Heart right ventricle (tissue), 16 donors: ENCODE results near the gene CACNA2D1. TPM values are rescaled to one million over a fixed set of nuclear protein-coding genes. Genes with fewer than 3 reads are reported as not detected.

ENCODE experiments used
- ATAC-seq, 8 donors: fragments of 200-7000 bp; cut with Tn5 transposase; one replicate each; pipeline ENCODE4 v1.9.1; 2020; ENCODE audit warnings: mild to moderate bottlenecking in 8 of 8, moderate library complexity in 8 of 8, moderate number of reproducible peaks in 1 of 8
- DNase-seq, 2 donors: peaks; one replicate each; pipeline ENCODE4 v3.0.0-alpha.2; 2020
- H3K27ac ChIP-seq, 10 donors: fragments of 200-600 bp; sonication (generic) in 2 of 10; one replicate each; pipeline versions ENCODE4 v1.5.0 to v1.8.0; 2020 to 2022; ENCODE audit warnings: mild to moderate bottlenecking in 3 of 10
- H3K27me3 ChIP-seq, 7 donors: fragments of 200-600 bp; one replicate each; pipeline ENCODE4 v1.8.0; 2021 to 2022; ENCODE audit warnings: mild to moderate bottlenecking in 2 of 7
- H3K36me3 ChIP-seq, 9 donors: fragments of 200-600 bp; sonication (generic) in 1 of 9; one replicate each; pipeline versions ENCODE4 v1.5.0 to v1.8.0; 2020 to 2022; ENCODE audit warnings: mild to moderate bottlenecking in 2 of 9
- H3K4me1 ChIP-seq, 9 donors: fragments of 200-600 bp; sonication (generic) in 1 of 9; one replicate each; pipeline versions ENCODE4 v1.5.0 to v1.8.0; 2020 to 2022; ENCODE audit warnings: mild to moderate bottlenecking in 4 of 9
- H3K4me3 ChIP-seq, 10 donors: fragments of 200-600 bp; sonication (generic) in 2 of 10; one replicate each; pipeline versions ENCODE4 v1.5.0 to v1.8.0; 2020 to 2022; ENCODE audit warnings: mild to moderate bottlenecking in 7 of 10, moderate library complexity in 2 of 10
- H3K9me3 ChIP-seq, 11 donors: fragments of 200-600 bp in 10 of 11; sonication (generic) in 2 of 11; one replicate each; pipeline versions ENCODE4 v1.5.0 to v1.8.0; 2013 to 2022; ENCODE audit warnings: mild to moderate bottlenecking in 2 of 11, control low read depth in 1 of 11, moderate library complexity in 1 of 11
- CTCF ChIP-seq, 9 donors: fragments of 200-600 bp; sonication (generic) in 2 of 9; IDR thresholded peaks; one replicate each; pipeline versions ENCODE4 v1.5.0 to v1.8.0; 2021 to 2022; ENCODE audit warnings: antibody characterized with exemption in 9 of 9, mild to moderate bottlenecking in 5 of 9, moderate library complexity in 1 of 9
- WGBS, 2 donors: extraction: QIAGEN DNeasy Blood & Tissue Kit; methylation state at CpG; one replicate each; pipeline ENCODE4 v1.1.7; 2013; ENCODE audit warnings: inconsistent platforms in 1 of 2; 5-methylcytosine and 5-hydroxymethylcytosine counted together
- intact Hi-C, 10 donors: fragments of 100-400 bp; cut with DNase I; formaldehyde crosslinking; loops; one replicate each; pipeline versions ENCODE4 v1.11.1 to v1.14.2; 2022
- long read RNA-seq, 3 donors: library from polyadenylated mRNA; unstranded; transcript quantifications; one replicate each; pipeline ENCODE4 v2.0.0, GENCODE V29; 2020 to 2021
- polyA plus RNA-seq, 2 donors: library from polyadenylated mRNA; stranded (reverse); fragments of 200-250 nt; gene quantifications; one replicate each; pipeline ENCODE4 v1.2.3, GENCODE V29; 2013
- total RNA-seq, 10 donors: library from RNA; stranded (reverse); fragmentation: NEBNext Ultra II Directional in 3 of 10; extraction: Animal tissue kit (Norgen Biotek cat#: 25700) in 3 of 10; gene quantifications; one replicate each; pipeline versions ENCODE4 v1.2.1 to v1.2.4, GENCODE V29; 2021 to 2023
- donor health status: Arrhythmogenic right ventricular cardiomyopathy.
- donor health status: ischemic (EF 13 %, LVEDD 7.1; RV severe dilation, severe dysfunction).
- donor health status: healthy with polysubstance abuse.
- donor health status: DM: no; HTN: yes; CAD: no.
- donor health status: DM: no; HTN: no; CAD: no.
- donor health status: ischemic (EF 25% LVEDD 6.9; RV normal size, moderate dysfunction).
- donor health status: ischemic (EF 25% LVEDD 5.7; RV mildly dilated, moderate dysfunction).
- donor health status: healthy.
- donor health status: DM: yes; HTN: yes; CAD: no.
- donor health status: Ischemic cardiomyopathy.
- donor health status: ischemic (EF 35%, LVEDD 5.7; RV mildly dilated, moderate dysfunction).
- donor health status: nonischemic (EF 11% LVEDD 7.7; RV severe dilation, severe dysfunction).
- donor health status: DM: yes; HTN: yes; CAD: no.
- donor health status: PGD.
- donor health status: ischemic (EF 29% LVEDD 5.4; RV normal size, mild dysfunction).
- donor health status: nonischemic (EF 23%, LVEDD 6.1; RV moderate dilation, normal function).

The CACNA2D1 gene
- total RNA-seq (100 to 1,000 TPM in 4 of 10 donors, 10 to 100 TPM in 6; 34.0 to 131 (median 81.6) TPM), polyA plus RNA-seq (10 to 100 TPM in 1 of 2 donors, 1 to 10 TPM in 1; 7.0 to 19.4 TPM)
- long read RNA-seq, donor 1, partial matches to known transcripts = 10 of 22 reads
- long read RNA-seq, donor 1, other reads (novel, unspliced or antisense) = 12 of 22 reads
- long read RNA-seq, donor 2, partial matches to known transcripts = 21 of 58 reads
- long read RNA-seq, donor 2, other reads (novel, unspliced or antisense) = 36 of 58 reads
- long read RNA-seq, donor 3, partial matches to known transcripts = 18 of 50 reads
- long read RNA-seq, donor 3, other reads (novel, unspliced or antisense) = 31 of 50 reads

DNA sequence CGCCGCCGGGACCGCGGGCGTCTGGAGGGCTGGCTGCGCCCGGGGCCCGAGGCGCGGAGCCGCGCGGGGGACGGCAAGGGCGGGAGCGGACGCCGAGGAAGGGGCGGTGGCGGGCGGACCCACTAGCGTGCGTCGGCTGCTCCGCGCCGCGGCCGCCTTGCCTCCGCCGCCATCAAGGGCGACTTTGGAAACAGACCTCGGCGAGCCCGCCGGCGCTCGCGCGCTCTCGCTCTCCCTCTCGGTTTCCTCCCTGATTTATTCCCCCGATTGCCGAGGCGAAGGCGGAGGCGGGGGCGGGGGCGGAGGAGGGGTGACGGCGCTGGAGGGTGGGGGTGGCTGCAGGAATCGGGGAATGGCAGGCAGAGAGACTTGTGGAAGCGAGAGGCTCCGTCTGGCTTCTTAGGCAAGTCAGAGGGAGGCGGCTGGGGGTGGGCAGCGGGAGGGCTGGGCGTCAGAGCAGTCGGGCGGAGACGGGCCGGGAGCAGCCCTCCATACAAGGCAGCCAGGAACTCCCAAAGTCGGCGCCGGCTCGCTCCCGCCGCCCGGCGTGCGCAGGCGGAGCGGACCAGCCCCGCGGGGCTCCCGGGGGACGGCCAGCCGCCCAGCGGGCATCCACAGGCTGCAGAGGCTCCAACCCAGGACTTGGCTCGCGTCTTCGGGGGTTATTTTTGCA, at the start of gene CACNA2D1:
Gene CACNA2D1 (minus strand): TSS at position 231 of the 673 bp plus-strand sequence.
- Histone ChIP-seq H3K27ac (peak within 1 kb of the TSS; percentile 86 to 97 (median 92)), H3K27me3 (peaks cover 0 to 51% (median 3%) of the 10 kb centered on the region in 7 donors), H3K36me3 (no peaks in the 10 kb centered on the region), H3K9me3 (no peaks in the 10 kb centered on the region), H3K4me1 (peaks cover 0 to 38% (median 20%) of the 10 kb centered on the region in 9 donors), H3K4me3 (peak within 1 kb of the TSS; percentile 36 to 77 (median 70))
- TF ChIP-seq CTCF (IDR thresholded peaks at IDR 0.05) = peak in 5 of 9 donors; percentile 25 to 64 (median 61)
- WGBS, 2 donors = 0 to 1% methylated on average over 68 to 82 of the region's 82 CpGs
- intact Hi-C loops = loop anchor here in 6 of 10 donors (2.0 to 10.0 kb wide), 6 partner anchors 99 to 269 kb away; no protein-coding TSS in a partner anchor
- ATAC-seq (peak; percentile 94 to 99 (median 96)), DNase-seq (peak; percentile 88 to 89)

DNA sequence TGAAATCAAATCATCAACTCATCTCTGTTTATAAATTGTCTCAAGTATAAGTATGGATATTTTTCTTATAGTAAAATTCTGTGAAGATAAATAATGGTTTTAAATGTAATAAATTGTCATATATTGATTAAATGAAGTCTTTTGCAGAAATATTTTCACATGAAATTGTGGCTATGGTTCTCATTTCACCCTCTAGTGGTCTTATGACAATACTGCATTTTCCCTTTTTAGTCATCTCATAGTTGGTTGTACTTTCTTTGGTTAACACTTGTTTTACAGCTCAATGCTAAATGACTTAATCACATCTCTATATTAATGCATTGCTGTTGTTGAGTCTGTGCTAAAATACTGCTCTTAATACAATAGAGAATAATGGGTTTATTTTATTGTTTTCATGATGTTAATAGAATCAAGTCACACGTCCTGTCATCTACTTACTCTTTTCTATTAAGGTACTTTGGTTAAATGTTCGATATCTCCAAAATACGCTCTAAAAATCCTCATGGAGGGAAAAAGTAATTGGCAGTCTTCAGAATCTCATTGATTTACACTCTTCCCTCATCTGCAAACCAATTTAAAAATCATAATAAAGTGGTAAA, 38.0 kb upstream of the CACNA2D1 start:
- Histone ChIP-seq H3K36me3 (no peaks in the 10 kb centered on the region), H3K4me1 (peaks cover 0 to 6% (median 0%) of the 10 kb centered on the region in 9 donors), H3K27me3 (no peaks in the 10 kb centered on the region), H3K4me3 (no peak overlapping the region), H3K27ac (no peak overlapping the region), H3K9me3 (peaks cover 0 to 12% (median 3%) of the 10 kb centered on the region in 11 donors)
- DNase-seq (no peak), ATAC-seq (no peak)
- intact Hi-C loops = loop anchor here in 6 of 10 donors (2.0 to 10.0 kb wide), 5 partner anchors 244 to 437 kb away; no protein-coding TSS in a partner anchor
- TF ChIP-seq CTCF (IDR thresholded peaks at IDR 0.05) = peak; percentile 38 to 82 (median 74)
- WGBS, 2 donors = 88 to 90% methylated on average over 3 of the region's 3 CpGs

DNA sequence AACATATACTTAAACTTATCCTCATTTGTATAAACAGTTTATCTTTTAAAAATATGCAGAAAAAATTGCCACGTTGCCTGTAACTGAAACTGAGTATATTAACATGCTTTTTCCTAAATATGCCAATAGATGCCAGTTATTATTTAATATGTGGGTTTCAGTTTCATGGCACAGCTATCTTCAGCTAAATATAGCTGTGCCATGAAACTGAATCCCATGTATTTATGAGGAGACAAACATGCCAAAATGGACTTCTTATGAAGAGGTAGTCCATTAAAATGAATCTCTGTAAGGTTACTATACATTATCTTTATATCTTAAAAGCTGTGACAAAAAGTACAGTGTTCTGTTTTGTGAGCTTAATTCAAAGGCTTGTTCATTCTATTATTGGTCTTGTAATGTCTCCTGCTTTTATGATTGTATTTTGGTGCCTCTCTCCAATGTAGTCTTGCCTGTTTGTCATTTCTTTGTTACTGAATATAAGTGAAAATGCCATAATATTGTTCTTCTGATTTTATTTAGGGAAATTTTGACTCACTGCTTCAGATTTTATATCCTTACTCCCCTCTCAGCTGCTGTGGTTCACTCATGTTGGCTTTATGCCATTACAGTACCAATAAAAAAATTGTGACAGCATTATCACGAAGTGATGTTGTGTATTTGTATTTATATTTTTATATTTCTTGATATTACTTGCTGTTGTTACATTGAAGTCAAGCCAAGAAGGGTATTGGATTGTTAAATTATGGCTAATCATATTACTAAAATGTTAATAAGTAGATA, 34.3 kb upstream of the CACNA2D1 start:
- TF ChIP-seq CTCF (IDR thresholded peaks at IDR 0.05) = no peak
- H3K27ac ChIP-seq = no peak overlapping the region
- WGBS, 2 donors = 41 to 44% methylated on average over 2 of the region's 2 CpGs

More for the DNA sequence above, 34.3 kb upstream of the CACNA2D1 start:
- DNase-seq (no peak), ATAC-seq (no peak)
- no peaks in the 10 kb centered on the region for H3K27me3 ChIP-seq
- intact Hi-C loops = loop anchor here in 4 of 10 donors (5.0 to 10.0 kb wide), 4 partner anchors 63 to 433 kb away; no protein-coding TSS in a partner anchor
- H3K4me3 ChIP-seq = no peak overlapping the region
- H3K4me1 ChIP-seq = peaks cover 0 to 6% (median 0%) of the 10 kb centered on the region in 9 donors
- no peaks in the 10 kb centered on the region for H3K9me3 ChIP-seq
- H3K36me3 ChIP-seq = no peaks in the 10 kb centered on the region
